Breast epithelium (tissue), 3 donors: Measurements from ENCODE around the gene NRROS.

Experiments
- POLR2A ChIP-seq: fragments of 450-650 bp; IDR thresholded peaks from one replicate; pipeline ENCODE4 v1.6.1; 2016; ENCODE audit warnings: antibody characterized with exemption, mild to moderate bottlenecking, moderate library complexity
- POLR2AphosphoS5 ChIP-seq, 3 donors: sonication (generic); formaldehyde crosslinking; IDR thresholded peaks; one replicate each; pipeline ENCODE4 v1.6.1; 2017; ENCODE audit warnings: antibody characterized with exemption in 3 of 3
- TF ChIP-seq, protein P1 (sequence below), 3 donors: fragments of 450-650 bp; IDR thresholded peaks; one replicate each; pipeline ENCODE4 v1.5.1; 2016 to 2017; ENCODE audit warnings: antibody characterized with exemption in 3 of 3, mild to moderate bottlenecking in 3 of 3, moderate library complexity in 3 of 3

DNA sequence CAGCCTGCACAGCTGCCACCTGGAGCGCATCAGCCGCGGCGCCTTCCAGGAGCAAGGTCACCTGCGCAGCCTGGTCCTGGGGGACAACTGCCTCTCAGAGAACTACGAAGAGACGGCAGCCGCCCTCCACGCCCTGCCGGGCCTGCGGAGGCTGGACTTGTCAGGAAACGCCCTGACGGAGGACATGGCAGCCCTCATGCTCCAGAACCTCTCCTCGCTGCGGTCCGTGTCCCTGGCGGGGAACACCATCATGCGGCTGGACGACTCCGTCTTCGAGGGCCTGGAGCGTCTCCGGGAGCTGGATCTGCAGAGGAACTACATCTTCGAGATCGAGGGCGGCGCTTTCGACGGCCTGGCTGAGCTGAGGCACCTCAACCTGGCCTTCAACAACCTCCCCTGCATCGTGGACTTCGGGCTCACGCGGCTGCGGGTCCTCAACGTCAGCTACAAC is 20.4 kb downstream of the NRROS start:
- TF ChIP-seq POLR2AphosphoS5 (IDR thresholded peaks at IDR 0.05), result no peak
- TF ChIP-seq, protein P1, sequence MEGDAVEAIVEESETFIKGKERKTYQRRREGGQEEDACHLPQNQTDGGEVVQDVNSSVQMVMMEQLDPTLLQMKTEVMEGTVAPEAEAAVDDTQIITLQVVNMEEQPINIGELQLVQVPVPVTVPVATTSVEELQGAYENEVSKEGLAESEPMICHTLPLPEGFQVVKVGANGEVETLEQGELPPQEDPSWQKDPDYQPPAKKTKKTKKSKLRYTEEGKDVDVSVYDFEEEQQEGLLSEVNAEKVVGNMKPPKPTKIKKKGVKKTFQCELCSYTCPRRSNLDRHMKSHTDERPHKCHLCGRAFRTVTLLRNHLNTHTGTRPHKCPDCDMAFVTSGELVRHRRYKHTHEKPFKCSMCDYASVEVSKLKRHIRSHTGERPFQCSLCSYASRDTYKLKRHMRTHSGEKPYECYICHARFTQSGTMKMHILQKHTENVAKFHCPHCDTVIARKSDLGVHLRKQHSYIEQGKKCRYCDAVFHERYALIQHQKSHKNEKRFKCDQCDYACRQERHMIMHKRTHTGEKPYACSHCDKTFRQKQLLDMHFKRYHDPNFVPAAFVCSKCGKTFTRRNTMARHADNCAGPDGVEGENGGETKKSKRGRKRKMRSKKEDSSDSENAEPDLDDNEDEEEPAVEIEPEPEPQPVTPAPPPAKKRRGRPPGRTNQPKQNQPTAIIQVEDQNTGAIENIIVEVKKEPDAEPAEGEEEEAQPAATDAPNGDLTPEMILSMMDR (IDR thresholded peaks at IDR 0.05), result no peak
- TF ChIP-seq POLR2A, result no peak
